ENCODE results near the gene MFAP3L.

MFAP3L gene

DNA sequence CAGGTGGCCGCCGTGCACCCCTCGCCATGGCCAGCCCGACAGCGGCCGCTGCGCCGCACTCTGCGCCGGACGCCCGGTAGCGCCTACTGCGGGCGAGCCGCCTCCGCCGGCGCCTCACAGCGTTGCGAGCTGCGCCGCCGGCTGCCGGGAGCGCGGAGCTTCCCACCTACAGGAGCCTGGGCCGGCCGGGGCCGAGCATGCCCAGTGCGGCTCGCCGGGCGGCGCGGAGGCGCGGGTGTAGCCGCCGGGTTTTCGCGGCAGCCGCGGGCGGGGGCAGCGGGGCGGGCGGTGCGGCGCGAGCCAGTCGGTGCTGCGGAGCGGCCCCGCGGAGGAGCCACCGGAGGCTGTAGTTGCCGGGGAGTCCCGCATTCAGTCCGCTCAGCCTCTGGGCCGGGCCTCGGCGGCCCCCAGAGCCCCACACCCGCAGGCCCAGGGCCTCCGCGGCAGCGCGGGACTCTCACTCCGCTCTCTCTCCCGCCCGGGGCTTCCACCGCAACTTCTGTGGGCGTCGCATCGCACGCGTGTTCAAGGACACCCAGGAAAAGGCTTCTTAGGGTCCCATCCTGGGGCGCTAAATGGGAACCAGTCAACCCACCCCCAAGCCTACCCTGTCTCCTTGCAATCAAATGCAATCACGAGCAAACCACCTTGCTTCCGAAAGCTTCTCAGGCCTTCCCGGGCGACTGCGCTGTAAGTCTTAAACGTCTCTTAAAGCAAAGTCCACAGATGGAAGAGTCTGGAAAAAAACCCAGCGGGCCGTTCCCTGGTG lies at the start of gene MFAP3L:
Gene MFAP3L (minus strand): TSS at position 143 of the 769 bp plus-strand sequence. CDS start 20,518 bp downstream, outside the sequence.
- peak; percentile 50 for DNase-seq (ENCODE audit: low read depth)
- TF ChIP-seq, protein P1, sequence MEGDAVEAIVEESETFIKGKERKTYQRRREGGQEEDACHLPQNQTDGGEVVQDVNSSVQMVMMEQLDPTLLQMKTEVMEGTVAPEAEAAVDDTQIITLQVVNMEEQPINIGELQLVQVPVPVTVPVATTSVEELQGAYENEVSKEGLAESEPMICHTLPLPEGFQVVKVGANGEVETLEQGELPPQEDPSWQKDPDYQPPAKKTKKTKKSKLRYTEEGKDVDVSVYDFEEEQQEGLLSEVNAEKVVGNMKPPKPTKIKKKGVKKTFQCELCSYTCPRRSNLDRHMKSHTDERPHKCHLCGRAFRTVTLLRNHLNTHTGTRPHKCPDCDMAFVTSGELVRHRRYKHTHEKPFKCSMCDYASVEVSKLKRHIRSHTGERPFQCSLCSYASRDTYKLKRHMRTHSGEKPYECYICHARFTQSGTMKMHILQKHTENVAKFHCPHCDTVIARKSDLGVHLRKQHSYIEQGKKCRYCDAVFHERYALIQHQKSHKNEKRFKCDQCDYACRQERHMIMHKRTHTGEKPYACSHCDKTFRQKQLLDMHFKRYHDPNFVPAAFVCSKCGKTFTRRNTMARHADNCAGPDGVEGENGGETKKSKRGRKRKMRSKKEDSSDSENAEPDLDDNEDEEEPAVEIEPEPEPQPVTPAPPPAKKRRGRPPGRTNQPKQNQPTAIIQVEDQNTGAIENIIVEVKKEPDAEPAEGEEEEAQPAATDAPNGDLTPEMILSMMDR (IDR thresholded peaks at IDR 0.05; ENCODE audit: control insufficient read depth, insufficient read depth, low read depth, low read length, missing control alignments): no peak
- peak within 1 kb of the TSS; percentile 85 for H3K4me3 ChIP-seq (ENCODE audit: control insufficient read depth, low read depth, low read length)

DNA sequence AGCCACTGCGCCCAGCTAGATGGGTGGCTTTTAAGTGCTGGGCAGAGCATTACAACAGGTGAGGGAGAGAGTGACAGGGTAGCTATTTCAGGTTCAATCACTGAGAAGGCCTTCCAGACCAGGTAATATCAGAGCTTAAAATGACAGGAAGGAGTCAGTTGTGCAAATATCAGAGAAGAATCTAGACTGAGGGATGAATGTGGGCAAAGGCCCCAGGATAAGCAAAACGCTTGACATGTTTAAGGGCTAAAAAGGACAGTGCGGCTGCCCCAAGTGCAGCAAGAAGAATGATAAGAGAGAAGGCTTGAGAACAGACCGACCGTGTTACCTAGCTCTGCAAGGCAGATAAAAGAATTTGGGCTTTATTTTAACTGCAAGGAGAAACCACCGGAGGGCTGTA lies 45.0 kb upstream of the MFAP3L start:
- TF ChIP-seq, protein P1 (IDR thresholded peaks at IDR 0.05; ENCODE audit: control insufficient read depth, insufficient read depth, low read depth, low read length, missing control alignments): no peak
- H3K4me3 ChIP-seq (ENCODE audit: control insufficient read depth, low read depth, low read length): no peak overlapping the region
- DNase-seq (ENCODE audit: low read depth): no peak

DNA sequence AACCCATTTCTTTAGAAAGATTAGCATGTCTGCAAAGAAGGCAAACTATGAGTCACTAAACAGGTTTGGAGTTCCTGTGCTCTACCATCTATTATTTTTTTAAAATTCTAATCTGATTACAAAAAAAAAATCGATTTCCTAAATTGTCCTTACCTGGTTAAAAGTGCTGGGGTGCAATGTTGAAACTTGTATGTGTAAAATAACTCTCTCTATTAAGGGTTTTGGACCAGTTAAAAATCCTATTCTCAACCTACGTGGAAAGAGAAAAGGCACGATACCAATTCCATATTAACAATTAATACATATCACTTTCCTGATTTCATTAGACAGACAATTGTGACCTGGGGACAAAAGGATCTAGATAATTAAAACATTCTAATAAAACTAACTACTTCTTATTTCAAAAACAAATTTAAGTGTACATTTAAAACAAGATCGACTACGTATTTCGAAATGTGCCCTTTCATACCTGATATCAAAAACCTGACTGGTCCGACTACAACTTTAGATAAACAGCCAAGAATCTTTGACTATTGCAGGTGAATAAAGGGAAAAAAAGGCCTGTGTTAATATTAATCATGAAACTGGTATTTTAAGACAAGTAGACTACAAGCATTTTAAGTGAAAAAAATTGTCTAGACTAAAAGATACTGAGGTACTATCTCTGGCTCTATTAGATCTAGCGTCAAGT lies 42.4 kb upstream of the MFAP3L start:
- TF ChIP-seq, protein P1 (IDR thresholded peaks at IDR 0.05; ENCODE audit: control insufficient read depth, insufficient read depth, low read depth, low read length, missing control alignments): no peak
- no peak for DNase-seq (ENCODE audit: low read depth)
- no peak overlapping the region for H3K4me3 ChIP-seq (ENCODE audit: control insufficient read depth, low read depth, low read length)

DNA sequence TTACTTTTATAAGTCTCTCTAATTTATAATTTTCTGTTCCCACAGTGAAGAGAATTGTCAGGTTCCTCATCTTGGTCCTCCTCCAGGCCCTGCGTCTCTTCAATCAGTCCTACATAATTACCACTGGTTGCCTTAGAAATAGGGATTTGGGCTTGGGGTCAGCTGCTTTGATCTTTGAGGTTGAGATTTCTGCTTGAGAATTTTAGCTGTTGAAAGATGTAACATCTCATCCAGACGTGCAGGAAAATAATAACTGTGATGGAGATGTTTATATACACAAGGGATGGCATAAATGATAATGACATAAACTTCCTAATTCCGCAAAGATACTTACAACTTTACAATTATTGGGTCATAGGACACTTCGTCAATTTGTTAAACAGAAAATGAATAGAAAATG lies 33.2 kb upstream of the MFAP3L start:
- H3K4me3 ChIP-seq (ENCODE audit: control insufficient read depth, low read depth, low read length): no peak overlapping the region
- TF ChIP-seq, protein P1 (IDR thresholded peaks at IDR 0.05; ENCODE audit: control insufficient read depth, insufficient read depth, low read depth, low read length, missing control alignments): no peak
- no peak for DNase-seq (ENCODE audit: low read depth)

DNA sequence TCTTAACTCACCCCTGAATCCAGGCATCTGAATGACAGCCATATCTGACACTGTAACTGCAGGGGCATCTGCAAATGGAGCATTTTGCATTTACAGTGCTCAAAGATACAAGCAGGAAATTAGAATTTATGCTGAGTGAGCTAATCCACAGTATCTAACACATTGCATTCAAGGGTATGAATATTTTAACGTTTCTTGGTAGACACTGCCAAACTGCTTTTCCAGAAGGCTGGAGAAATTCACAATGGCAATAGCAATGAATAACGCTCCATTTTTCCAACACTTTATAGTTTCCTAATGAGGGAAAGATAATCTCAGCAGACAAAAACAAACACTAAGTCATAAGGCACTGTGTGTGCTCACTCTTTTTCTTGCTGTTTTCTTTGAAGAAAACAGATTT lies 32.6 kb upstream of the MFAP3L start:
- no peak overlapping the region for H3K4me3 ChIP-seq (ENCODE audit: control insufficient read depth, low read depth, low read length)
- no peak for DNase-seq (ENCODE audit: low read depth)
- TF ChIP-seq, protein P1 (IDR thresholded peaks at IDR 0.05; ENCODE audit: control insufficient read depth, insufficient read depth, low read depth, low read length, missing control alignments): no peak

DNA sequence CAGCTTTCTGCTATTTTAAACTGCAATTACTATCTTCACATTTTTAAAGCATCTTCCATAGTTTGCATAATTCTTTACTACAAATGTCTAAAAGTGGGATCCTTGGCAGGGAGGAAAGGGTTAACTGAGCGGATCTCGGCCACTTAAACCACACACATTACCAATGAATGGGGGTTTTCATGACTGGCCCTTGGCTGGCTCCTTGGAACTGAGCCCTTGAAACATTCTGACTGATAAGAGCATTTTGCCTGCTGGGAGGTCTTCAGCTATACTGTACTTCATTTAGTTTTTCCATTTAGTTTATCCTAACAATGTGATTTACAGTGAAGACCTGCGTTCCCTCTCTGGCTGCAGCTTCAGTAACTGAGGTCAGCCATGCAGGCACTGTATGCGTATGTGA lies 31.7 kb upstream of the MFAP3L start:
- TF ChIP-seq, protein P1 (IDR thresholded peaks at IDR 0.05; ENCODE audit: control insufficient read depth, insufficient read depth, low read depth, low read length, missing control alignments): no peak
- no peak for DNase-seq (ENCODE audit: low read depth)
- no peak overlapping the region for H3K4me3 ChIP-seq (ENCODE audit: control insufficient read depth, low read depth, low read length)
